Panc1 (cell line): ENCODE data around the gene ERMAP. TPM values are rescaled to one million over a fixed set of nuclear protein-coding genes. Genes with fewer than 3 reads are reported as not detected.

Experiments used
- ATAC-seq: fragments of 200-7000 bp; cut with Tn5 transposase; 2 replicates; pipeline ENCODE4 v1.9.1; 2020; ENCODE audit warnings: mild to moderate bottlenecking, moderate library complexity
- BruUV-seq: library from RNA; stranded (reverse); fragments of 400-500 nt; replicated peaks from 2 replicates; lab custom pipeline; 2021; lab: Mats Ljungman, UMichigan
- CTCF ChIA-PET: fragments of 300-600 bp; sonication (Branson Sonifier 250); formaldehyde crosslinking; loops from one replicate; lab custom pipeline; 2022; ENCODE audit warnings: antibody characterized with exemption; lab: Charles Lee
- POLR2A ChIA-PET: fragments of 300-600 bp; sonication (Branson Sonifier 250); formaldehyde crosslinking; loops from one replicate; lab custom pipeline; 2022; ENCODE audit warnings: antibody characterized with exemption; lab: Charles Lee
- DNase-seq: peaks from one replicate; pipeline ENCODE4 v3.0.0-alpha.2; 2010; ENCODE audit warnings: low read depth, low spot score
- H3K27ac ChIP-seq: 2 replicates; pipeline ENCODE4 v1.5.1; 2011; ENCODE audit warnings: mild to moderate bottlenecking, low read length, inconsistent platforms
- H3K27me3 ChIP-seq: fragments of 200-500 bp; sonication (Bioruptor generic); 2 replicates; pipeline ENCODE4 v1.6.0; 2014; ENCODE audit warnings: low read length, inconsistent platforms; ENCODE audit not compliant: control insufficient read depth, insufficient read depth
- H3K36me3 ChIP-seq: fragments of 200-500 bp; sonication (Bioruptor generic); 2 replicates; pipeline ENCODE4 v1.5.1; 2014; ENCODE audit warnings: inconsistent platforms, mild to moderate bottlenecking, low read length, moderate library complexity; ENCODE audit not compliant: control insufficient read depth, insufficient read depth
- H3K4me1 ChIP-seq: 2 replicates; pipeline ENCODE4 v1.5.1; 2011; ENCODE audit warnings: inconsistent platforms, mild to moderate bottlenecking, low read length, moderate library complexity; ENCODE audit not compliant: control insufficient read depth, insufficient read depth
- H3K4me3 ChIP-seq, 2 experiments: 2 replicates each; pipeline ENCODE4 v1.5.1; 2011 to 2012; ENCODE audit warnings: low read depth in 2 of 2, low read length in 2 of 2, mild to moderate bottlenecking in 2 of 2, inconsistent platforms in 1 of 2, moderate library complexity in 1 of 2
- H3K9me3 ChIP-seq: fragments of 200-500 bp; sonication (Bioruptor generic); 2 replicates; pipeline ENCODE4 v1.5.1; 2014; ENCODE audit warnings: low read depth, mild to moderate bottlenecking, inconsistent platforms, low read length, moderate library complexity; ENCODE audit not compliant: control insufficient read depth, insufficient read depth
- CTCF ChIP-seq: fragments of 450-650 bp; IDR thresholded peaks from 2 replicates; pipeline ENCODE4 v1.5.1; 2017; ENCODE audit warnings: mild to moderate bottlenecking
- POLR2AphosphoS5 ChIP-seq: IDR thresholded peaks from 2 replicates; pipeline ENCODE4 v1.6.1; 2012; ENCODE audit warnings: mild to moderate bottlenecking, low read depth, low read length, moderate library complexity
- REST ChIP-seq, 2 experiments: IDR thresholded peaks; 2 replicates each; pipeline ENCODE4 v1.6.1; 2011 to 2012; ENCODE audit warnings: low read depth in 2 of 2, control low read depth in 1 of 2, low read length in 1 of 2, mild to moderate bottlenecking in 1 of 2, moderate library complexity in 1 of 2; ENCODE audit not compliant: insufficient read depth in 1 of 2
- SIN3A ChIP-seq: IDR thresholded peaks from 2 replicates; pipeline ENCODE4 v1.6.1; 2012; ENCODE audit warnings: low read depth, mild to moderate bottlenecking, low read length, moderate library complexity, borderline replicate concordance; ENCODE audit not compliant: insufficient read depth
- TCF7L2 ChIP-seq: IDR thresholded peaks from 2 replicates; pipeline ENCODE4 v1.6.1; 2011; ENCODE audit warnings: mild to moderate bottlenecking, low read depth, low read length, inconsistent platforms
- in situ Hi-C: cut with HindIII; loops from 2 replicates; pipeline ENCODE4 v1.10.0; 2016; ENCODE audit warnings: low sequenced_read_pairs, low pct_unique_long_range_greater_than_20kb
- intact Hi-C: fragments of 100-400 bp; cut with micrococcal nuclease; formaldehyde crosslinking; loops from one replicate; pipeline ENCODE4 v1.10.0; 2022; ENCODE audit not compliant: unreplicated experiment
- total RNA-seq: library from RNA; stranded (reverse); gene quantifications from one replicate; pipeline ENCODE4 v1.2.1, GENCODE V29; 2021; ENCODE audit not compliant: unreplicated experiment

ERMAP gene
- total RNA-seq, 1 experiment from 2014 or later: 15.3 TPM

GRCh38 chr1:42817976-42818375 is 1.1 kb downstream of the ERMAP start:
- ChIA-PET POLR2A (interaction anchor here (0.6 kb wide), 2 partner anchors 18 to 89 kb away, joined by 3 to 4 read pairs; no protein-coding TSS in a partner anchor), CTCF (no interaction called here)
- in situ Hi-C loops: no loop called here
- H3K27me3 ChIP-seq: no peaks in the 10 kb centered on the region
- peak overlapping the region; percentile 91; the same call in 1 of the 2 replicates for H3K27ac ChIP-seq
- H3K9me3 ChIP-seq: no peaks in the 10 kb centered on the region
- intact Hi-C loops: no loop called here
- TF ChIP-seq SIN3A (no peak), POLR2AphosphoS5 (no peak), TCF7L2 (no peak), REST (IDR thresholded peaks at IDR 0.05; ENCODE audit: insufficient read depth in 1 of 2, low read depth in 2 of 2, low read length in 1 of 2) (no peak), CTCF (no peak)
- ATAC-seq: no peak
- BruUV-seq: TSS peak; percentile 74
- H3K36me3 ChIP-seq: no peaks in the 10 kb centered on the region; the same call in 1 of the 2 replicates
- no peak for DNase-seq
- H3K4me1 ChIP-seq: peaks cover 15% of the 10 kb centered on the region
- H3K4me3 ChIP-seq: peak overlapping the region; percentile 63 to 71; a peak in 3 of 4 replicates

GRCh38 chr1:42820813-42821212 is 3.9 kb downstream of the ERMAP start:
- Histone ChIP-seq H3K4me3 (no peak overlapping the region), H3K36me3 (no peaks in the 10 kb centered on the region; the same call in 1 of the 2 replicates), H3K27me3 (no peaks in the 10 kb centered on the region), H3K9me3 (no peaks in the 10 kb centered on the region), H3K4me1 (peaks cover 12% of the 10 kb centered on the region), H3K27ac (no peak overlapping the region)
- no peak for TF ChIP-seq POLR2AphosphoS5
- no peak for TF ChIP-seq REST (IDR thresholded peaks at IDR 0.05; ENCODE audit: insufficient read depth in 1 of 2, low read depth in 2 of 2, low read length in 1 of 2)
- TF ChIP-seq SIN3A: no peak
- no peak for TF ChIP-seq CTCF
- TF ChIP-seq TCF7L2: no peak
- in situ Hi-C loops (no loop called here), intact Hi-C loops (no loop called here)
- BruUV-seq: no TSS peak
- ChIA-PET CTCF (no interaction called here), POLR2A (interaction anchor here (0.6 to 0.7 kb wide), 2 partner anchors 109 to 233 kb away, joined by 3 to 9 read pairs; no protein-coding TSS in a partner anchor)
- DNase-seq: no peak
- no peak for ATAC-seq
